Upper lobe of right lung (tissue), 1 donor: ENCODE results near the gene RPS13. TPM values are rescaled to one million over a fixed set of nuclear protein-coding genes. Genes with fewer than 3 reads are reported as not detected.
A peak's percentile ranks its signal among the peaks of the same experiment; 100 is the strongest.
"Not testable (repeated sequence)": the region's sequence is repeated elsewhere in the genome, so short reads cannot be mapped to it uniquely, and the experiment has no call there.

Experiments
- ATAC-seq: fragments of 200-7000 bp; cut with Tn5 transposase; one replicate; pipeline ENCODE4 v1.9.1; 2020; ENCODE audit warnings: mild to moderate bottlenecking, moderate library complexity
- DNase-seq: peaks from one replicate; pipeline ENCODE4 v3.0.0-alpha.2; 2020
- H3K27ac ChIP-seq: fragments of 200-600 bp; one replicate; pipeline ENCODE4 v1.8.0; 2022
- H3K27me3 ChIP-seq: fragments of 200-600 bp; one replicate; pipeline ENCODE4 v1.8.0; 2022; ENCODE audit warnings: mild to moderate bottlenecking
- H3K36me3 ChIP-seq: fragments of 200-600 bp; one replicate; pipeline ENCODE4 v1.8.0; 2022
- H3K4me1 ChIP-seq: fragments of 200-600 bp; one replicate; pipeline ENCODE4 v1.8.0; 2022
- H3K4me3 ChIP-seq: fragments of 200-600 bp; one replicate; pipeline ENCODE4 v1.8.0; 2022; ENCODE audit warnings: mild to moderate bottlenecking
- H3K9me3 ChIP-seq: fragments of 200-600 bp; one replicate; pipeline ENCODE4 v1.8.0; 2022
- intact Hi-C: fragments of 100-400 bp; cut with DNase I; formaldehyde crosslinking; loops from one replicate; pipeline ENCODE4 v1.11.0; 2022
- long read RNA-seq: library from polyadenylated mRNA; unstranded; transcript quantifications from one replicate; pipeline ENCODE4 v2.0.0, GENCODE V29; 2021
- total RNA-seq: library from RNA; stranded (reverse); fragmentation: NEBNext Ultra II Directional; extraction: Animal tissue kit (Norgen Biotek cat#: 25700); gene quantifications from one replicate; pipeline ENCODE4 v1.2.1, GENCODE V29; 2021
- TF ChIP-seq, protein P1 (sequence below): fragments of 200-600 bp; IDR thresholded peaks from one replicate; pipeline ENCODE4 v1.8.0; 2022; ENCODE audit warnings: antibody characterized with exemption
- donor health status: DM: no; HTN: yes; CAD: no; lungs with severe emphysema.

The RPS13 gene
- total RNA-seq, result 755 TPM
- long read RNA-seq, transcript RPS13-202 (6 exons, 646 nt), result major isoform, 296 of 314 reads
- long read RNA-seq, transcript RPS13-204 (6 exons, 561 nt), result minor isoform, 5 of 314 reads
- long read RNA-seq, partial matches to known transcripts, result 2 of 314 reads
- long read RNA-seq, other reads (novel, unspliced or antisense), result 3 of 314 reads

GRCh38 chr11:17077520-17078401, at the start of gene RPS13:
RPS13 (minus strand) TSS chr11:17077667; CDS start chr11:17077641, 26 bp downstream.
- peak within 1 kb of the TSS; percentile 93 for H3K27ac ChIP-seq
- TF ChIP-seq, protein P1, sequence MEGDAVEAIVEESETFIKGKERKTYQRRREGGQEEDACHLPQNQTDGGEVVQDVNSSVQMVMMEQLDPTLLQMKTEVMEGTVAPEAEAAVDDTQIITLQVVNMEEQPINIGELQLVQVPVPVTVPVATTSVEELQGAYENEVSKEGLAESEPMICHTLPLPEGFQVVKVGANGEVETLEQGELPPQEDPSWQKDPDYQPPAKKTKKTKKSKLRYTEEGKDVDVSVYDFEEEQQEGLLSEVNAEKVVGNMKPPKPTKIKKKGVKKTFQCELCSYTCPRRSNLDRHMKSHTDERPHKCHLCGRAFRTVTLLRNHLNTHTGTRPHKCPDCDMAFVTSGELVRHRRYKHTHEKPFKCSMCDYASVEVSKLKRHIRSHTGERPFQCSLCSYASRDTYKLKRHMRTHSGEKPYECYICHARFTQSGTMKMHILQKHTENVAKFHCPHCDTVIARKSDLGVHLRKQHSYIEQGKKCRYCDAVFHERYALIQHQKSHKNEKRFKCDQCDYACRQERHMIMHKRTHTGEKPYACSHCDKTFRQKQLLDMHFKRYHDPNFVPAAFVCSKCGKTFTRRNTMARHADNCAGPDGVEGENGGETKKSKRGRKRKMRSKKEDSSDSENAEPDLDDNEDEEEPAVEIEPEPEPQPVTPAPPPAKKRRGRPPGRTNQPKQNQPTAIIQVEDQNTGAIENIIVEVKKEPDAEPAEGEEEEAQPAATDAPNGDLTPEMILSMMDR, result no peak
- peaks cover 22% of the 10 kb centered on the region for H3K4me1 ChIP-seq
- H3K27me3 ChIP-seq, result no peaks in the 10 kb centered on the region
- intact Hi-C loops, result no loop called here
- H3K4me3 ChIP-seq, result peak within 1 kb of the TSS; percentile 78
- ATAC-seq (peak; percentile 99), DNase-seq (peak; percentile 97)
- peaks cover 36% of the 10 kb centered on the region for H3K36me3 ChIP-seq
- no peaks in the 10 kb centered on the region for H3K9me3 ChIP-seq

DNA sequence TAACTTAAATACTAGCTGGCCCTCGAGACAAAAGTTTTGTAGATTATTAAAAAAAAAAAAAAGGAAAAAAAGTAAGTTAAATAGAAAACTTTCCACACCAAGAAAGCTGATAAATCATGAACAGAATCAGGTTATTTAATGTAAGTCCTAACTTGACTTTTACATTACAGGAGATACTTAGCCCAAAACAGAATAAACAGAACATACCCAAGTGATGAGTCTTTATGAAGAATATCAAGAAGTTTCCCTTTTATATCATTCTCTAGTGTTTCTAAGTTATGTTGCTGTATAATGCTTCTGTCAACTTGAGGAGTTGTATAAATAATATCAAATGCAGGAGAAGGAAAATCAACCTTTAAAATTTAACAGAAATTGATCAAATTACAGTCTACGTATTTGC, 44.5 kb upstream of the RPS13 start:
- Histone ChIP-seq H3K36me3 (peaks cover 57% of the 10 kb centered on the region), H3K9me3 (no peaks in the 10 kb centered on the region), H3K27me3 (no peaks in the 10 kb centered on the region), H3K27ac (no peak overlapping the region), H3K4me1 (no peaks in the 10 kb centered on the region), H3K4me3 (no peak overlapping the region)
- ATAC-seq (no peak), DNase-seq (no peak)
- intact Hi-C loops, result no loop called here
- TF ChIP-seq, protein P1, result no peak

DNA sequence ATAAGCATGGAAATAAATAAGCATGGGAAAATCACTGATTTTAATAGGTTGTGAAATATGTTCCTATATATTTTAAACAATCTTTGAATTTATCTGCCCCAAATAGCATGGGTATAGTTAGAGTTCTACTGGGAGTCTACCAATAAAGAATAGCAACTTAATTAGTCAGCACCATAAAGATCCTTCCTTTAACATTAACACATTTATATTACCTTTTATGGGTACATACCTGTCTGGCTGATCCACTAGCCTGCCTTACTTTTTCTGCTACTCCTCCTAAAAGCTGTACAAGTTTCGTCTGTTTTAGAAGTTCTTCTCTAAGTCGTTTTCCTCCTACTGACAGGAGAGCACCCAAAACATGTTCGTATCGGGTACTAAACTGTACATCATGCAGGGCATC, 39.8 kb upstream of the RPS13 start:
- Histone ChIP-seq H3K9me3 (no peaks in the 10 kb centered on the region), H3K4me3 (no peak overlapping the region), H3K27ac (no peak overlapping the region), H3K4me1 (no peaks in the 10 kb centered on the region), H3K36me3 (peaks cover 85% of the 10 kb centered on the region), H3K27me3 (no peaks in the 10 kb centered on the region)
- DNase-seq (no peak), ATAC-seq (no peak)
- intact Hi-C loops, result no loop called here
- TF ChIP-seq, protein P1, result no peak

- Histone ChIP-seq H3K27ac (no peak overlapping the region), H3K4me1 (no peaks in the 10 kb centered on the region), H3K4me3 (no peak overlapping the region), H3K27me3 (no peaks in the 10 kb centered on the region), H3K36me3 (peaks cover 85% of the 10 kb centered on the region), H3K9me3 (no peaks in the 10 kb centered on the region)
- no peak for DNase-seq
- no peak for ATAC-seq
- intact Hi-C loops, result no loop called here
- TF ChIP-seq, protein P1, result no peak
These were observed 38.6 kb upstream of the RPS13 start for GRCh38 chr11:17116117-17116516.

DNA sequence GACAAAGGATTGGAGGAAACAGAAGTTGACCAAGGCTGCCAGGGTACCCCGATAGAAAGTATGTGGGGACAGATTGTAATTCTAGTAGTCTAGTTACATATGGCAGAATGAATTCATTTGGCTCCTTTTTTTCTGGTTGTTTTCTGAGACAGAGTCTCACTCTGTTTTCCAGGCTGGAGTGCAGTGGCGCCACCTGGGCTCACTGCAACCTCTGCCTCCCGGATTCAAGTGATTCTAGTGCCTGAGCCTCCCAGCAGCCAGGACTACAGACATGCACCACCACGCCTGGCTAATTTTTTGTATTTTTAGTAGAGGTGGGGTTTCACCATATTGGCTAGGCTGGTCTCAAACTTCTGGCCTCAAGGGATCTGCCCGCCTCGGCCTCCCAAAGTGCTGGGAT, 30.3 kb upstream of the RPS13 start:
- DNase-seq, H3K27me3 ChIP-seq, intact Hi-C loops, ATAC-seq, H3K4me1 ChIP-seq, H3K27ac ChIP-seq, H3K9me3 ChIP-seq, H3K4me3 ChIP-seq: not testable (repeated sequence)
- H3K36me3 ChIP-seq, result peaks cover 99% of the 10 kb centered on the region

DNA sequence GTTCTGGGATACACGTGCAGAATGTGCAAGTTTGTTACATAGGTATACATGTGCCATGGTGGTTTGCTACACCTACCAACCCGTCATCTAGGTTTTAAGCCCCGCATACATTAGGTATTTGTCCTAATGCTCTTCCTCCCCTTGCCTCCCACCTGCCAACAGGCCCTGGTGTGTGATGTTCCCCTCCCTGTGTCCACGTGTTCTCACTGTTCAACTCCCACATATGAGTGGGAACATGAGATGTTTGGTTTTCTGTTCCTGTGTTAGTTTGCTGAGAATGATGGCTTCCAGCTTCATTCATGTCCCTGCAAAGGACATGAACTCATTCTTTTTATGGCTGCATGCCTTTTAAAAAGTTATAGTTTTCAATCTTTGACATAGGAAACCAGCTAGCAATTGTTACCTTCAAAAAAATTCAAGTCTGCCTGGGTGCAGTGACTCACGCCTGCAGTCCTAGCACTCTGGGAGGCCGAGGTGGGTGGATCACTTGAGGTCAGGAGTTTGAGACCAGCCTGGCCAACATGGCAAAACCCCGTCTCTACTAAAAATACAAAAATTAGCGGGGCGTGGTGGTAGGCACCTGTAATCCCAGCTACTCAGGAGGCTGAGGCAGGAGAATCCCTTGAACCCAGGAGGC, 28.1 kb upstream of the RPS13 start:
- H3K27ac ChIP-seq, DNase-seq, H3K4me3 ChIP-seq, H3K9me3 ChIP-seq, intact Hi-C loops, H3K27me3 ChIP-seq, ATAC-seq, H3K4me1 ChIP-seq: not testable (repeated sequence)
- peaks cover 96% of the 10 kb centered on the region for H3K36me3 ChIP-seq
